GM18517 (cell line): ENCODE results near the gene INSR.
"Not testable (repeated sequence)": the region's sequence is repeated elsewhere in the genome, so short reads cannot be mapped to it uniquely, and the experiment has no call there.

Source experiments
- ATAC-seq: cut with Tn5 transposase; IDR thresholded peaks from one replicate; pipeline ENCODE4 v1.9.1; 2021; ENCODE audit warnings: mild to moderate bottlenecking, moderate library complexity; ENCODE audit not compliant: unreplicated experiment

Gene INSR

DNA sequence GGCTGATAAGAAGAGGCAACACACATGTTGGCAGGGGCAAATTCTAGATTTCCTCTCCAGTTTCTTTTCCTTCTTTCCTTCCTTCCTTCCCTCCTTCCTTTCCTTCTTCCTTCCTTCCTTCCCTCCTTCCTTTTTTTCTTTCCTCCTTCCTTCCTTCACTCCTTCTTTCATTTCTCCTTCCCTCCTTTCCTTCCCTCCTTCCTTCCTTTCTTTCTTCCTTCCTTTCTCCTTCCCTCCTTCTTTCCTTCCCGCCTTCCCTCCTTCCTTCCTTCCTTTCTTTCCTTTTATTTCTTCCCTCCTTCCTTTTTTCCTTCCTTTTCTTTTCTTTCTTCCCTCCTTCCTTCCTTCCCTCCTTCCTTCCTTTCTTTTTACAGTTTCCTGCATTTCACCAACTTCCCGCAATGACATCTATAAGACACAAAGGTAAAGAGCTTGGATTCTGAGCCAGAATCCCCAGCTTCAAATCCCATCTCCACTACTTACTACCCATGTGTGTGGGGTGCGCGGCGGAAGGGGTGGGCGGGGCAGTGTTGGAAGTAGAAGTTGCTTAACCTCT is 35.3 kb downstream of the INSR start:
- no peak for ATAC-seq

DNA sequence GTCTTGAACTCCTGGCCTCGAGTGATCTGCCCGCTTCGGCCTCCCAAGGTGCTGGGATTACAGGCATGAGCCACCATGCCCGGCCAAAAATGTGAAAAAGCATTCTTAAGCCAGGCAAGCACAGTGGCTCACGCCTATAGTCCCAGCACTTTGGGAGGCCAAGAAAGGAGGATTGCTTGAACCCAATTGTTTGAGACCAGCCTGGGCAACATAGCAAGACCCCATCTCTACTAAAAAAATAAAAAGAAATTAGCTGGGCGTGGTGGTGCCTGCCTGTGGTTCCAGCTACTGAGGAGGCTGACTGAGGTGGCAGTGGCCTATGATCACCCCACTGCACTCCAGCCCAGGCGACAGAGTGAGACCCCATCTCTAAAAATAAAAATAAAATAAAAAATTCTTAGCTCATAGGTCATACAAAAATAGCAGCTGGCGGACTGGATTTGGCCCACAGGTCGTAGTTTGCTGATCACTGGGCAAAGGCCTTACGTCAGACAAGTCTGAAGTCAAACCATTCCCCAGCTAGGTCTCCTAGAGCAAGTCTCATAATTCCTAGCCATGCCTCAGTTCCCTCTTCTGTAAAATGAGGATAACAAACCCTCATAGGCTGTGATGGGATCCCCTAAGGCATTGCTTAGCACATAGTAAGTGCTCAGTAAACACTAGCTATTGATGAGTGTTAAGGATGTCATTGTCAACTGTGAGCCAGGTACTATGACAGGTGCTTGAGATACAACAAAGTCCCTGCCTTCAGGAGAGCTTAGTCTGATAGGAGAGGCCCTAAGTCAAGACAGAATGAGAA is 36.0 kb downstream of the INSR start:
- ATAC-seq: no peak

DNA sequence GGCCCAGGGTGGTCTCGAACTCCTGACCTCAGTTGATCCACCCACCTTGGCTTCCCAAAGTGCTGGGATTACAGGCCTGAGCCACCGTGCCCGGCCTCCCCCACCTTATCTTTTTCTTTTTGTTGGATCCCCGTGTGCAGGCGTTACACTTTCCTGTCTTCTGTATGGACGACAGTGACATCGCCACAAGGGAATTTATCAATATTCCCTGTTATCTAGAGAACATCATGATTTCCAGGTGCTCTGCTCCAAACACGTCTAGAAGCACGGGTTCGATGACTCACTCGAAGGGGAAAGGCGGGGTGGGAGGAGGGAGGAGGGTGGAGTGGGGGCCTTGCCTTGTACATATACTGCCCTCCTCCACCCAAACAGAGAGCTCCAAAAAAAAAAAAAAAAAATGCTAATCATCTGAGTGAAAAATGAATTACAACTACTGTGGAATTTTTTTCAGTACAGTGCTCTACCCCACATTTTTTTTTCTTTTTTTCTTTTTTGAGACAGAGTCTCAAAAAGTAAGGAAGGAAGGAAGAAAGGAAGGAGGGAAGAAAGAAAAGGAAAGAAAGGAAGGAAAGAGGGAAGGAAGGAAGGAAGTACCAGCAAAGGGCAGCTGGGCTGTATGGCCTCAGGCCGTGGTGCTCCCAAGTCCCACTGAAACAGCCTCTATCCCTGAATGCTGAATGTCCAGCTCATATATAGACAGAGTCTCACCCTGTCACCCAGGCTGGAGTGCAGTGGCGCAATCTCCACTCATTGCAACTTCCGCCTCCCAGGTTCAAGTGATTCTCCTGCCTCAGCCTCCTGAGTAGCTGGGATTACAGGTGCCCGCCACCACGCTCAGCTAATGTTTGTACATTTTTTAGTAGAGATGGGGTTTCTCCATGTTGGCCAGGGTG is 36.8 kb downstream of the INSR start:
- ATAC-seq: no peak

DNA sequence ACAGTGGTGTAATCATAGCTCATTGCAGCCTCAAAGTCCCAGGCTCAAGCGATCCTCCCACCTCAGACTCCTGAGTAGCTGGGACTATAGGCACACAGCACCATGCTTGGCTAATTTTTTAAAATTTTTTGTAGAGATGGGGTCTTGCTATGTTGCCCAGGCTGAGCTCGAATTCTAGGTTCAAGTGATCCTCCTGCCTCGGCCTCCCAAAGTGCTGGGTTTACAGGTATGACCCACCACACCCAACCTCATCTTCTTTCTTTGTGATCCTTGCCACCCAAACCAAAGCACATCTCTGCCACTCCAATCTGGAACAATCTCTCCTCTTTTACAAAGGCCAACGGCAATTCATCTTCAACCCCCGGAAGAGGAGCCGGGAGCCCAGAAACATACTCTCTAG is 38.6 kb downstream of the INSR start:
- no peak for ATAC-seq

DNA sequence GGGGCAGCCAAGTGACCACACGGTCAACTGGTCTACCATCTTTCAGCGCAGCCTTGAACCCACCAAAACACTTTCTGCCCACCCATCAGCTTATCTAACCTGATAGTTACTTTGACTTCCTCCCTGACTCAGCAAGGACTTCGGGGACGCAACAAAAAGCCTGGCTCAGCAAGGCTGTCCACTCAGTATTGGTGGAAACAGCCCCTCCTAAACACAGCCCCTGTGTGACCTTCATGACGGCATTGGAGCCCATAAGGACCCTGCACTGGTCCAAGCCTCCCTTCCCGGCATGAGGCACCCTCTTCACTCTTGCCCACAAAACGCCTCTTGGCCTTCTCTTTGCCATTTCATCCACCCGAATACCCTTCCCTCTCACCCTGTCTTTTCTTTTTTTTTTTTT is 39.1 kb downstream of the INSR start:
- no peak for ATAC-seq

DNA sequence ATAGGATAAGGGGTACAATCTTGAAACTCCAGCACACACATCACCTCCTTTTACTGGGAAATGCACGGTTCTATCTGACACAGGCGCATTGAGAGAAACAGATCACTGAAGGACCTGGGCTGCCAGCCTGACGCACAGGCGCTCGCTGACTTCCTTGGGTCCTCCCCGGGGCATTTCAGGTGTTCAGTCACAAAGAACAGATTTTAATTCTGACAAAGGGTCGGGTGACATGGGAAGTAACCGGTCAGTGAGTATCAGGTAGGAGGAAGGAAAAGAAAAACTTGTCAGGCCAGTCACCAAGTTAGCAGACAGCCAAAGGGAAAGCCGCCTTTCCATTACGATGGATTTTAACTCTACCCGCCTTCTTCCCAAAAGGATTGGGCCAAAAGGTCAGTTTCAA is 39.6 kb downstream of the INSR start:
- ATAC-seq: no peak

DNA sequence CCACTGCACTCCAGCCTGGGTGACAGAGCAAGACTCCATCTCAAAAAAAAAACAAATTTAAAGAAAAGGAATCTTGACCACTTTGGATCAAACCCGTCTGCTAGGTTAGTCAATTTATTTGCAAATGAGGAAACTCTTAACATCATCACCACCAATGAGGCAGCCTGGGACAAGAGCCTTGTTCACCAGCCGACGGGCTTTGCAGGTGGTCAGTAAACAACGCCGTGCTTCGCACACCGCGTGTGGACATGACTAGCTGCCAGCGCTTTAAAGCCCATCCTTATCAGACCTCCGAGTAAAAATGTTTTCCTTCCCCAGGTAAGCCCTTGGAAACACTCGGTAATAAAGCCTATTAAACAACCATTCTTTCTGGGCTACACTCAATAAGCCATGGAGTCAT is 41.9 kb downstream of the INSR start:
- ATAC-seq: no peak

DNA sequence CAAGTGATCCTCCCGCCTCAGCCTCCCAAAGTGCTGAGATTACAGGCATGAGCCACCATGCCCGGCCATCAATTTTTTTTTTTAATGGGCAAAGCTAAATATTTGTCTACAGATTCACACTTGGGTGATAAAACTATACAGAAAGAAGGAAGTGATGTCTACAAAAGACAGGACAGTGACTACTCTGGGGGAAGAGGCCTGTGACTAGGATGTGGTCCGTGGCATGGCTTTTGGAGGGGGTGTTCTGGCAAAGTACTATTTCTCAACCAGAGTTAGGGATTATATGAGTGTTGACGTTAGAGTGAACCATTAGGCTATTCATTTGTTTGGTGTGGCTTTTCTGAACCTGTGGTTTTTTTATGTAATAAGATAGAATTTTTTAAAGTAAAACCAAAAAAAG is 42.7 kb downstream of the INSR start:
- ATAC-seq: no peak

DNA sequence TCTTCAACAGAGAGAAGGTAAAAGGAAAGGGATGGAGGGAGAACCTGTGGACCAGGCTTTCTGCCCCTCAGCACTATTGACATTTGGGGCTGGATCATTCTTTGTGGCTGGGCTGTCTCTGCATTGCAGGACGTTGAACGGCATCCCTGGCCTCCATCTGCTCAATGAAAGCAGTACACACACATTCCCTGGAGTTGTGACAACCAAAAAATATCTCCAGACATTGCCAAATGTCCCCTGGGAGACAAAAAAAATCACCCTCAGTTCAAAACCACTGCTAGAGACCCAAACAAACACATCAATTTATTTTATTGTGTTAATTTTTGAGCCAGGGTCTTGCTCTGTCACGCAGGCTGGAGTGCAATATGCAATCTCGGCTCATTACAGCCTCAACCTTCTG is 43.3 kb downstream of the INSR start:
- no peak for ATAC-seq

DNA sequence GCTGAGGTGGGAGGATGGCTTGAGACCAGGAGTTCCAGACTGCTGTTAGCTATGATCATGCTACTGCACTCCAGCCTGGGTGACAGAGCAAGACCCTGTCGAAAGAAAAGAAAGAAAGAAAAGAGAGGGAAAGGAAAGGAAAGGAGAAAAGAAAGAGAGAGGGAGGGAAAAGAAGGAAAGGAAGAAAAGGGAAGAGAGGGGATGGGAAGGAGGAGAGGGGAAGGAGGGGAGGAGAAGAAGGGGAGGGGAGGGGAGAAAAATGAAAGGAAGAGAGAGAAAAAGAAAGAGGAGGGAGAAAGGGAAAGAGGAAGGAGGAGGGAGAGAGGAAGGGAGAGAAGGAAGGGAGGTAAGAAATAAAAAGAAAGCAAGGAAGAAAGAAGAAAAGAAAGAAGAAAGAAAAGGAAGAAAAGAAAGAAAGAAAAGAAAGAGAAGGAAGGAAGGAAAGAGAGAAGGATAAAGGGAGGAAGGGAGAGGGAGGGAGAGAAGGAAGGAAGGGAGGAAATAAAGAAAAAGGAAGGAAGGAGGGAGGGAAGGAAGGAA is 44.1 kb downstream of the INSR start:
- ATAC-seq: no peak

DNA sequence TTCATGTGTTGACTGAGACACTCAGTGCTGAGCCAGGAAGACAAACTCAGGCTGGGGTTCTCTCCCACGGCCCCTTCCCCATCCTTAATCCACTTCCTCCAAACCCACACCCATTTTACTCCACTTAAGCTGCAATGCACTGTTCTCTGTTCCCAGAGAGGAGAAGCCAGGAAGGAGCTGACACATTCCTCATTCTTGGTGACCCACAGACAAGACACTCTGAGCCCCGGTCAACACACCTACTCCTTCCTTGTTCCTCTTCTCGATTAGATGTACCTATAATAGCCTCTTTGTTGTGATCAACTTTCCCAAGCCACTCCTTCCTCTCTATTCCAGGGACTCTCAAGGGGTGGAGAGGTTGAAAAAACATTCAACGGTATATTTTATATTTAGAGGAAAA is 47.1 kb downstream of the INSR start:
- ATAC-seq: no peak

DNA sequence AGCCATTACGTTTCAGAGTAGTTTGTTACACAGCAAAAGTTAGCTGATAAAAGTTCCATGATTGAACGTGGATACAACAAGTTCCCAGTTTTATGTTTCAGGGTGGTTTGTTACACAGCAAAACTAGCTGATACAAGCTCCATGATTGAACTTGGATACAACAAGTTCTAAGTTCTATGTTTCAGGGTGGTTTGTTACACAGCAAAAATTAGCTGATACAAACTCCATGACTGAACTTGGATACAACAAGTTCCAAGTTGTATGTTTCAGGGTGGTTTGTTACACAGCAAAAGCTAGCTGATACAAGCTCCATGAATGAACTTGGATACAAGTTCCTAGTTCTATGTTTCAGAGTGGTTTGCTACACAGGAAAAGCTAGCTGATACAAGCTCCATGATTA is 47.6 kb downstream of the INSR start:
- ATAC-seq: no peak

DNA sequence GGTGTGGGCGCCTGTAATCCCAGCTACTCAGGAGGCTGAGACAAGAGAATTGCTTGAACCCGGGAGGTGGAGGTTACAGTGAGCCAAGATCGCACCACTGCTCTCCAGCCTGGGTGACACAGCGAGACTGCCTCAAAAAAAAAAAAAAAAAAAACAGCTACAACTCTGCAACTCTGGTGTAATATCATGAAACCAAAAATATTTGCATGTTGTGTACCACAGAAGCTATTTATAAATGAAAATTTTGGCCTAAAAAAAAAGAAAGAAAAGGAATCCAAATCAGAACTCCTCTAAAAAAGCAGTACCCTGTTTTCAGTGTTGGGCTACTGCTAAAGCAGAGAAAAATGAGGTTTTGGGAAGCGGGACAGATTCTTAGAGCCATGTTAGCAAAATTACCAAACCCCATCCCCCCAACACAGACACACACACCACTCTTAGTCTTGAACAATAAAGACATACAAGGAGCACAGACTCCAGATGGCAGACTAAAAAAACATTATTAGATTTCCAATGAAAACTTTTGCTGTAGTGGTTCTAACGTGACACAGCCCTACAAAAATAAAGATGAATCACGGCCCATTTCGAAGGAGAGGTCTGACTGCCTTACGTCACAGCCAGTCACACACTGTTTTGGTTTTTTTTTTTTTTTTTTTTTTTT is 51.5 kb downstream of the INSR start:
- no peak for ATAC-seq

DNA sequence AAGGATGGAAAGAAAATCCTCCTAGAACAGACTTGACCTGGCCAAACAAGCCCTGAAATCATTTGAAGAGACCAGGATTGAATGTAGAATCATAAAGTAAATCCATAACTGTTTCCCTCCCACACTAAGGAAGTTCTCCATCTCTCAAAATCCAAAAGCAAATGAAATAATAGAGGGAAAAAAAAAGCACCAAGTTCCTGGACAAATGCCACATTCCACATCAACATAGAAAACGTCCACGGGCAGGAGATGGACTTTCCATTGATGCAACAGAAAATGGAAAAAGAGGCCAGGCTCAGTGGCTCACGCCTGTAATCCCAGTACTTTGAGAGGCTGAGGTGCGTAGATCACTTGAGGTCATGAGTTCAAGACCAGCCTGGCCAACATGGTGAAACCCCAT is 56.2 kb downstream of the INSR start:
- no peak for ATAC-seq

DNA sequence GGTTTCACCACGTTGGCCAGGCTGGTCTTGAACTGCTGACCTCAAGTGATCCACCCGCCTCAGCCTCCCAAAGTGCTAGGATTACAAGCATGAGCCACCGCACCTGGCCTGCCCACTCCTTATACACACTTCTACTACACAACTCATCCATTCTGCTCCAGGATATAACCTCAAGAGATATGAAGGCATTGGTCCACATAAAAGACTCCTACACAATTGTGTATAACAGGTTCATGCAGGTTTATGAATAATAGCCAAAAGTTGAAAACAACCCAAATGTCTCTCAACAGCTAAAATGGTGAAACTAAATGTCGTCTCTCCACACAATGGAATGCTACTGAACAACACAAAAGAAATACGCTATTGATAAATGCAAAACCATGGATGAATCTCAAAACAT is 58.1 kb downstream of the INSR start:
- no peak for ATAC-seq

DNA sequence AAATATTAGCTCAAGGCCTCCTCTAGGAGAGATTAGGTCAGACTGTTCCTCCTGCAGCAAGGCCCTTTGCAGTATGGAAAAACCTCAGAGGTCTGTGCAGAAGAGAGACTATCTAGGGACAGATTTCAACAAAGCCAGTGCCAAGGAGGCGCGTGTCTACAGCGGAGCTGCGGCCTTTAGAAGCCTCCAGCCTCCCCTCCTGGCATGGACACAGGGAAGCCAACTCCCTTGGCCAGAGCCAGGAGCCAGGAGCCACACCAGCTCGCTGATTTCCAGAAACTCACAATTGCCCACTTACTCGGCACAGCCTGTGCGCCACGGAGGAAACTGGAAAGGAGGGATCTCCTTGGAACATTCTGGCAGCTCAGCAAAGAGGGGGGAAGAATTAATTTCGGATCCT is 63.4 kb downstream of the INSR start:
- ATAC-seq: no peak

DNA sequence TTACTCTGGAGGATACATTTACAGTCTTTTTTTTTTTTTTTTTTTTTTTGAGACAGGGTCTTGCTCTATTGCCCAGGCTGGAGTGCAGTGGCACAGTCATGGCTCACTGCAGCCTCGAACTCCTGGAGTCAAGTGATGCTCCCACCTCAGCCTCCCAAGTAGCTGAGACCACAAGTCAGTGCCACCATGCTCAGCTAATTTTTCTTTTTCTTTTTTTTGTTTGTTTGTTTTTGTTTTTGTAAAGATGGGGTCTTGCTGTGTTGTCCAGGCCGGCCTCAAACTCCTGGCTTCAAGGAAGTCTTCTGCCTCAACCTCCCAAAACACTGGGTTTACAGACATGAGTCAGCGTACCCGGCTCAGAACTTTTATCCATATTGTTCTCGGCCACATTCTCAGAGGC is 64.5 kb downstream of the INSR start:
- ATAC-seq: no peak

DNA sequence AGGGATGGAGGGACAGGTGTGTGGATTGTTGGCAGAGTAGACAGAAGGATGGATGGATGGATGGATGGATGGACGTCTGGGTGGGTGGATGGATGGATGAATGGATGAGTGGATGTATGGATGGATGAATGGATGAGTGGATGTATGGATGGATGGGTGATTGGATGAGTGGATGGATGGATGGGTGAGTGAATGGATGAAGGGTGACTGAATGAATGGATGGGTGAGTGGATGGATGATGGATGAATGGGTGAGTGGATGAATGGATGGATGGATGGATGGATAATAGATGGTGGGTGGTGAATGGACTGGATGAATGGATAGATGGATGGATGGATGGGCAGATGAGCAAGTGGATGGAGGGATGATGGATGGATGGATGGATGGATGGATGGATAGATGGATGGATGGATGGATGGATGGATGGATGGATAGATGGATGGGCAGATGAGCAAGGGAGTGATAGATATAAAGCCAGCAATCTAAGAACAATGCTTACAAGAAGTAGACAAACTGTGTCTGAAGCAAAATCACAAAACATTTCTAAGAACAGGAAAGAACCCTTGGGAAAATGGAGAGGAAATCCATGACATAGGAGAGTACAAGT is 65.2 kb downstream of the INSR start:
- no peak for ATAC-seq

DNA sequence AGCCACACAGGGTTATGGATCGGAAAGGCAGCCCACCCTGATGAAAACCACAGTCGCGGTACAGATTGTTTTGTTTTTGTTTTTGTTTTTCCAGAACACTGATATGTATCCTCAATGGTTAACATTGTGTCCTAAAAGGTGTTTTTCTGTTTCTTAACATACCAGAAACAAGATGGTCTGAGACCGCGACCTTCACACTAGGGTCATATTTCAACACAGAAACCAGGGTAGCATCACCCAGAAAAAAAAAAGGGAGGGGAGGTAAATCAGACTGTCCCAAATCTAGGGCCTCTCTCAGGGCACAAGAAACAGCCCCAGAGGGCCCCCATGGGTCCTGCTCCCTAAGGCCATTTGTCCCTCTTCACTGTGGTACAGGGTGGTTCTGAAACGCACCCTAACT is 66.5 kb downstream of the INSR start:
- ATAC-seq: no peak

DNA sequence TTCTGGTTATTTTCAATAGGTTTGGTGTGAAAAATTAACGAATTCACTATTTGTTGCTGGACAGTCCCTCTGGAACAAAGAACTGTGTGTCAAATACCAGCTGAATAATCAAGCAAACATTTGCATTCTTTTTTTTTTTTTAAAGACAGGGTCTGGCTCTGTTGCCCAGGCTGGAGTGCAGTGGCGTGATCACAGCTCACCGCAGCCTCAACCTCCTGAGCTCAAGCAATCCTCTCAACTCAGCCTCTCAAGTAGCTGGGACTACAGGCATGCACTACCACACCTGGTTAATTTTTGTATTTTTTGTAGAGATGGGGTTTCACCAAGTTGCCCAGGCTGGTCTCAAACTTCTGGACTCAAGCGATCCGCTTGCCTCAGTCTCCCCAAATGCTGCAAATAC is 67.1 kb downstream of the INSR start:
- ATAC-seq: not testable (repeated sequence)

DNA sequence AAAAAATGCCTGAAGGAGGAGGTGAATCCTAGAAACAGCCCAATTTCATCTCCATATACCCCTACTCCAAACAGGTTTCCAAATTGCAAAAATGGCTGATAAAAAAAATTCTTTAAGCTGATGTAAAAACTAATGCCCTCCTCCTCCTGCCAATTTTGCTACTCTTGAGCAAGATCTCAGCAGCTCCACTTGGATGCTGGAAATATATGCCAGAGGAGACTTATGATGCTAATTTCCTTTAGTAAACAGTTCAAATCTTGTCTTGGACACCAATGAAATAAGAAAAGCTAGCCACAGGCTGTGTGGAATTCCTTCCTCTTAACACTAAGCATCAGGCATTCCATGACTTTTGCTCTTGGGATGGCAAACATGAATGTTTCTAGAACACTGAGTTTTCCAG is 67.5 kb downstream of the INSR start:
- ATAC-seq: no peak
